HepG2 (cell line): ENCODE measurements around the gene SEC61G. TPM values are rescaled to one million over a fixed set of nuclear protein-coding genes. Genes with fewer than 3 reads are reported as not detected.

Source experiments
- ATAC-seq: fragments of 200-7000 bp; cut with Tn5 transposase; 3 replicates; pipeline ENCODE4 v1.9.1; 2020; ENCODE audit warnings: mild to moderate bottlenecking, moderate library complexity
- BruUV-seq: library from RNA; stranded (reverse); fragments of 400-500 nt; replicated peaks from 2 replicates; lab custom pipeline; 2021; lab: Mats Ljungman, UMichigan
- CTCF ChIA-PET: fragments of 300-600 bp; formaldehyde crosslinking; extraction: SDS; loops from one replicate; lab custom pipeline; 2021; ENCODE audit warnings: low total read pairs, inconsistent platforms, low intra/inter-chr PET ratio; lab: Yijun Ruan, JAX
- POLR2A ChIA-PET: fragments of 350-600 bp; sonication (Branson Sonifier 250); formaldehyde crosslinking; loops from one replicate; lab custom pipeline; 2020; ENCODE audit warnings: antibody characterized with exemption, inconsistent platforms; lab: Yijun Ruan, JAX
- DNase-seq: peaks from one replicate; pipeline ENCODE4 v3.0.0-alpha.2; 2015; ENCODE audit warnings: low spot score
- FAIRE-seq: peaks from 3 replicates; lab custom pipeline; 2011; peaks lifted over from hg19 to GRCh38; lab: Jason Lieb, UNC
- H2AFZ ChIP-seq: one replicate; pipeline ENCODE4 v1.6.1; 2011; ENCODE audit warnings: low read length, inconsistent platforms
- H3K27ac ChIP-seq: fragments of 300-600 bp; 3 replicates; pipeline ENCODE4 v1.8.0; 2011; ENCODE audit warnings: mixed run types, mild to moderate bottlenecking, mixed read lengths, low read length, inconsistent platforms; ENCODE audit not compliant: insufficient read depth; ENCODE audit errors: extremely low read length
- H3K27me3 ChIP-seq, 2 experiments: fragments of 200-600 bp in 1 of 2; 2 replicates in 1 of 2; 3 replicates in 1 of 2; pipeline versions ENCODE4 v1.6.0 to v1.8.0; 2011; ENCODE audit warnings: low read length in 2 of 2, mild to moderate bottlenecking in 2 of 2, moderate library complexity in 2 of 2, inconsistent platforms in 1 of 2; ENCODE audit not compliant: insufficient read depth in 2 of 2, control insufficient read depth in 1 of 2
- H3K36me3 ChIP-seq, 2 experiments: fragments of 200-600 bp in 1 of 2; replicated peaks in 1 of 2; 2 replicates in 1 of 2; 3 replicates in 1 of 2; pipeline versions ENCODE4 v1.5.1 to v1.8.0; 2011; ENCODE audit warnings: low read length in 2 of 2, inconsistent platforms in 1 of 2; ENCODE audit not compliant: insufficient read depth in 2 of 2, control insufficient read depth in 1 of 2
- H3K4me1 ChIP-seq: 2 replicates; pipeline ENCODE4 v1.5.1; 2012; ENCODE audit warnings: low read length, inconsistent platforms; ENCODE audit not compliant: insufficient read depth
- H3K4me2 ChIP-seq: 2 replicates; pipeline ENCODE4 v1.6.0; 2011; ENCODE audit warnings: low read depth, low read length, inconsistent platforms
- H3K4me3 ChIP-seq, 3 experiments: fragments of 200-600 bp in 1 of 3; sonication (generic), shearing (Covaris generic) in 1 of 3; replicated peaks in 1 of 3; 2 replicates each; pipeline ENCODE4 v1.5.1; 2011 to 2016; ENCODE audit warnings: low read length in 3 of 3, inconsistent platforms in 2 of 3, low read depth in 2 of 3, mild to moderate bottlenecking in 2 of 3, control low read depth in 1 of 3, mixed read lengths in 1 of 3; ENCODE audit not compliant: insufficient read depth in 1 of 3
- H3K79me2 ChIP-seq: one replicate; pipeline ENCODE4 v1.6.1; 2011; ENCODE audit warnings: low read length, inconsistent platforms; ENCODE audit not compliant: insufficient read depth
- H3K9ac ChIP-seq: 2 replicates; pipeline ENCODE4 v1.6.0; 2011; ENCODE audit warnings: mild to moderate bottlenecking, low read depth, low read length, inconsistent platforms; ENCODE audit not compliant: insufficient read depth
- H3K9me3 ChIP-seq: 2 replicates; pipeline ENCODE4 v1.5.1; 2012; ENCODE audit warnings: mild to moderate bottlenecking, low read length
- H4K20me1 ChIP-seq: 2 replicates; pipeline ENCODE4 v1.6.0; 2011; ENCODE audit warnings: inconsistent platforms, mild to moderate bottlenecking, low read length, moderate library complexity; ENCODE audit not compliant: insufficient read depth
- CREB3 ChIP-seq: sonication (generic); formaldehyde crosslinking; IDR thresholded peaks from 2 replicates; pipeline ENCODE4 v1.5.0; 2020; ENCODE audit warnings: missing genetic modification reagents
- HDAC6 ChIP-seq: fragments of 200-600 bp; sonication (generic); IDR thresholded peaks from 2 replicates; pipeline ENCODE4 v1.7.0; 2017; ENCODE audit warnings: mild to moderate bottlenecking, antibody characterized with exemption, low read length, low read depth
- MAFK ChIP-seq, 2 experiments: IDR thresholded peaks in 1 of 2; conservative IDR thresholded peaks in 1 of 2; 2 replicates each; pipeline ENCODE4 v1.6.1; 2011; ENCODE audit warnings: improper control_type of control experiment in 2 of 2, low read length in 2 of 2
- REPIN1 ChIP-seq: sonication (generic); formaldehyde crosslinking; IDR thresholded peaks from 2 replicates; pipeline ENCODE4 v1.8.0; 2022; ENCODE audit warnings: missing genetic modification reagents, low read depth, mild to moderate bottlenecking, borderline replicate concordance
- STAG1 ChIP-seq: sonication (generic); formaldehyde crosslinking; IDR thresholded peaks from 2 replicates; pipeline ENCODE4 v1.4.0; 2020; ENCODE audit warnings: missing genetic modification reagents
- ZBTB26 ChIP-seq: IDR thresholded peaks from 2 replicates; pipeline ENCODE4 v1.6.1; 2016; ENCODE audit warnings: missing compliant biosample characterization, missing genetic modification reagents, borderline replicate concordance
- ZFX ChIP-seq: sonication (generic); formaldehyde crosslinking; IDR thresholded peaks from 2 replicates; pipeline ENCODE4 v1.4.0; 2020; ENCODE audit warnings: mild to moderate bottlenecking, low read depth, missing genetic modification reagents, moderate library complexity
- ZNF318 ChIP-seq: sonication (generic); formaldehyde crosslinking; IDR thresholded peaks from 2 replicates; pipeline ENCODE4 v1.4.0; 2020; ENCODE audit warnings: mild to moderate bottlenecking, missing genetic modification reagents
- ZNF329 ChIP-seq: sonication (generic); formaldehyde crosslinking; IDR thresholded peaks from 2 replicates; pipeline ENCODE4 v1.9.0; 2021; ENCODE audit warnings: low read depth, mild to moderate bottlenecking, missing genetic modification reagents
- ZNF337 ChIP-seq: sonication (generic); formaldehyde crosslinking; IDR thresholded peaks from 2 replicates; pipeline ENCODE4 v1.5.1; 2020; ENCODE audit warnings: missing genetic modification reagents, low read depth, mild to moderate bottlenecking, borderline replicate concordance
- ZNF546 ChIP-seq: sonication (generic); formaldehyde crosslinking; conservative IDR thresholded peaks from 2 replicates; pipeline ENCODE4 v1.8.1; 2023; ENCODE audit warnings: mild to moderate bottlenecking, missing genetic modification reagents
- ZNF644 ChIP-seq: IDR thresholded peaks from 2 replicates; pipeline ENCODE4 v1.6.1; 2016; ENCODE audit warnings: low read depth
- ZNF768 ChIP-seq: sonication (generic); formaldehyde crosslinking; IDR thresholded peaks from 2 replicates; pipeline ENCODE4 v1.4.0; 2020; ENCODE audit warnings: missing genetic modification reagents
- WGBS: methylation state at CpG from one replicate; pipeline ENCODE4 v1.1.6; 2017; ENCODE audit warnings: low lambda C conversion rate; 5-methylcytosine and 5-hydroxymethylcytosine counted together
- in situ Hi-C: cut with HindIII; loops from 2 replicates; pipeline ENCODE4 v1.10.0; 2017; ENCODE audit warnings: low pct_unique_long_range_greater_than_20kb; ENCODE audit not compliant: extremely low pct_ligation_motif_present
- intact Hi-C: fragments of 100-400 bp; cut with micrococcal nuclease; formaldehyde crosslinking; loops from one replicate; pipeline ENCODE4 v1.10.0; 2022; ENCODE audit not compliant: unreplicated experiment
- polyA plus RNA-seq, 8 experiments: library from polyadenylated mRNA; depleted of rRNA in 3 of 8; stranded (reverse) in 7 of 8; unstranded in 1 of 8; fragments of >200 nt; fragmentation: Illumina TruSeq in 4 of 8; extraction: Trizol in 4 of 8; gene quantifications; 2 replicates each; pipeline versions ENCODE4 v1.2.1 to v1.2.3, GENCODE V29; 2011 to 2016; ENCODE audit warnings: low read depth in 4 of 8, missing spikeins in 1 of 8, mixed read lengths in 1 of 8; ENCODE audit not compliant: insufficient read depth in 1 of 8
- total RNA-seq, 5 experiments: library from RNA; depleted of rRNA; stranded (reverse); fragments of >200 nt; fragmentation: Illumina TruSeq; extraction: Trizol; gene quantifications; 2 replicates each; pipeline ENCODE4 v1.2.3, GENCODE V29; 2016; ENCODE audit warnings: low read depth in 1 of 5

SEC61G gene
- total and polyA plus RNA-seq, 2 of the 13 experiments (the other 11 are each of a cell fraction or from before 2014, with no cell fraction given), result 126 to 328 TPM

- WGBS, result 20% methylated on average over 4 of the region's 4 CpGs
- in situ Hi-C loops, result no loop called here
- Histone ChIP-seq H3K4me1 (no peaks in the 10 kb centered on the region), H3K4me2 (no peak overlapping the region), H3K27ac (no peak overlapping the region), H3K9ac (no peak overlapping the region), H2AFZ (no peak overlapping the region), H3K4me3 (no peak overlapping the region), H3K27me3 (peaks cover 1 to 3% of the 10 kb centered on the region in 2 experiments; a peak in 2 of 5 replicates), H3K9me3 (0 out of 2 replicates have a peak, but pooled peaks cover 6% of the 10 kb centered on the region), H3K36me3 (no peaks in the 10 kb centered on the region), H3K79me2 (no peaks in the 10 kb centered on the region), H4K20me1 (no peaks in the 10 kb centered on the region)
- POLR2A ChIA-PET, result no interaction called here
- FAIRE-seq (no peak), DNase-seq (no peak), ATAC-seq (no peak)
- CTCF ChIA-PET, result no interaction called here
- intact Hi-C loops, result no loop called here
- BruUV-seq, result no TSS peak
- TF ChIP-seq ZNF644 (CRISPR knock-in tag), result no peak
- no peak for TF ChIP-seq CREB3
- no peak for TF ChIP-seq ZNF318
- no peak for TF ChIP-seq ZNF337 (CRISPR knock-in tag)
- no peak for TF ChIP-seq ZFX (CRISPR knock-in tag)
- no peak for TF ChIP-seq STAG1 (CRISPR knock-in tag)
- TF ChIP-seq ZBTB26 (CRISPR knock-in tag), result no peak
- TF ChIP-seq HDAC6, result no peak
- no peak for TF ChIP-seq ZNF768 (CRISPR knock-in tag)
- TF ChIP-seq MAFK (conservative IDR thresholded peaks at IDR 0.05 in 1 of 2, IDR thresholded peaks at IDR 0.05 in 1 of 2; ENCODE audit: low read length in 2 of 2), result peak; percentile 55 to 64; a peak in 3 of 4 replicates
- no peak for TF ChIP-seq ZNF546 (CRISPR knock-in tag)
- no peak for TF ChIP-seq REPIN1 (CRISPR knock-in tag)
- TF ChIP-seq ZNF329 (CRISPR knock-in tag), result no peak
Measured at GRCh38 chr7:54705436-54705835, 53.6 kb downstream of the SEC61G start.
